Aorta (tissue), 5 donors: Measurements from ENCODE around the gene MCOLN2. TPM values are rescaled to one million over a fixed set of nuclear protein-coding genes. Genes with fewer than 3 reads are reported as not detected.

Source experiments
- ATAC-seq: fragments of 200-7000 bp; cut with Tn5 transposase; one replicate; pipeline ENCODE4 v1.9.1; 2022; ENCODE audit warnings: moderate library complexity; ENCODE audit not compliant: low FRiP score
- DNase-seq, 2 donors: peaks; one replicate each; pipeline ENCODE4 v3.0.0-alpha.2; 2020
- H3K27ac ChIP-seq, 2 donors: one replicate each; pipeline ENCODE4 v1.5.1; 2013; ENCODE audit warnings: low read length in 2 of 2, mild to moderate bottlenecking in 2 of 2, moderate library complexity in 2 of 2, control low read depth in 1 of 2, inconsistent platforms in 1 of 2, low read depth in 1 of 2
- H3K27me3 ChIP-seq, 2 donors: one replicate each; pipeline ENCODE4 v1.6.1; 2013; ENCODE audit warnings: control low read depth in 1 of 2, low read length in 1 of 2, mild to moderate bottlenecking in 1 of 2, moderate library complexity in 1 of 2; ENCODE audit not compliant: insufficient read depth in 2 of 2, control insufficient read depth in 1 of 2
- H3K36me3 ChIP-seq, 2 donors: one replicate each; pipeline ENCODE4 v1.6.1; 2013; ENCODE audit warnings: control low read depth in 1 of 2, low read length in 1 of 2, mild to moderate bottlenecking in 1 of 2; ENCODE audit not compliant: insufficient read depth in 2 of 2, control insufficient read depth in 1 of 2
- H3K4me1 ChIP-seq, 2 donors: one replicate each; pipeline ENCODE4 v1.6.1; 2013; ENCODE audit warnings: low read length in 2 of 2, control low read depth in 1 of 2, mild to moderate bottlenecking in 1 of 2, moderate library complexity in 1 of 2; ENCODE audit not compliant: insufficient read depth in 2 of 2, control insufficient read depth in 1 of 2
- H3K4me3 ChIP-seq, 2 donors: one replicate each; pipeline ENCODE4 v1.5.1; 2013; ENCODE audit warnings: low read length in 2 of 2, control low read depth in 1 of 2, mild to moderate bottlenecking in 1 of 2
- H3K9me3 ChIP-seq: one replicate; pipeline ENCODE4 v1.6.1; 2013; ENCODE audit warnings: mild to moderate bottlenecking, low read length; ENCODE audit not compliant: control insufficient read depth
- WGBS, 2 donors: extraction: QIAGEN DNeasy Blood & Tissue Kit; methylation state at CpG; one replicate each; pipeline ENCODE4 v1.1.7; 2013; 5-methylcytosine and 5-hydroxymethylcytosine counted together
- intact Hi-C, 2 donors: fragments of 100-400 bp; cut with DNase I; formaldehyde crosslinking; loops; one replicate each; pipeline versions ENCODE4 v1.14.2 to v1.15.0; 2022
- polyA plus RNA-seq, 2 donors: library from polyadenylated mRNA; stranded (reverse); fragments of 200-250 nt; gene quantifications; one replicate each; pipeline ENCODE4 v1.2.3, GENCODE V29; 2013
- total RNA-seq, 2 donors: library from RNA; stranded (reverse); fragmentation: NEBNext Ultra II Directional; extraction: Animal tissue kit (Norgen Biotek cat#: 25700); gene quantifications; one replicate each; pipeline ENCODE4 v1.2.1, GENCODE V29; 2021
- donor health status: healthy with polysubstance abuse.
- donor health status: Bipolar disorder and iron deficiency.
- donor health status: DM: no; HTN: no; CAD: no.
- donor health status: DM: no; HTN: no; CAD: no.
- donor health status: DM: yes; HTN: yes; CAD: no.

Gene MCOLN2
- total and polyA plus RNA-seq, 4 donors: 1.0 to 3.9 (median 2.2) TPM

GRCh38 chr1:84929581-84929980 is 67.3 kb downstream of the MCOLN2 start:
- no peak for DNase-seq
- Histone ChIP-seq H3K27me3 (no peaks in the 10 kb centered on the region), H3K27ac (no peak overlapping the region), H3K9me3 (no peaks in the 10 kb centered on the region), H3K36me3 (no peaks in the 10 kb centered on the region), H3K4me3 (no peak overlapping the region), H3K4me1 (no peaks in the 10 kb centered on the region)
- intact Hi-C loops: no loop called here
- ATAC-seq: no peak
- 72 to 80% methylated on average over 1 of the region's 1 CpG for WGBS, 2 donors

DNA sequence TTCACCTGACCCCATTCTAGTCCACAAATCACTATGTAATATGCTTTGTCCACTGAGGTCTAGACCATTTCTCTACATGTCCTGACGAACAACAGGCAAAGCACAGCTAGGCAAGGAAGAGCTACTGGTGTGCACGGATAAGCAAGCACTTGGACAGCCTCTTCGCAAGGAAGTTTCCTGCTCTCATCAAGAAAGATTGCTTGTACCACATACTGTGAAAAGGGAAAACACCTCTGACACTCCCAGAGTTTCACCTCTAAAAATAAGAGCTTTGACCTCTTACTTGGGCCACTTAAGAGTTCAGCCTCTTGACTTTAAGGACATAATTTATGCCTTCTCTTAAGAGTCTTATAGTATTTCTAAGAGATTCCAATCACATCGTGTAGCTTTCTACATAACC is 67.9 kb downstream of the MCOLN2 start:
- Histone ChIP-seq H3K4me3 (no peak overlapping the region), H3K4me1 (no peaks in the 10 kb centered on the region), H3K36me3 (no peaks in the 10 kb centered on the region), H3K9me3 (no peaks in the 10 kb centered on the region), H3K27ac (no peak overlapping the region), H3K27me3 (no peaks in the 10 kb centered on the region)
- no peak for DNase-seq
- WGBS, 2 donors: 67 to 74% methylated on average over 4 of the region's 4 CpGs
- ATAC-seq: no peak
- intact Hi-C loops: no loop called here

DNA sequence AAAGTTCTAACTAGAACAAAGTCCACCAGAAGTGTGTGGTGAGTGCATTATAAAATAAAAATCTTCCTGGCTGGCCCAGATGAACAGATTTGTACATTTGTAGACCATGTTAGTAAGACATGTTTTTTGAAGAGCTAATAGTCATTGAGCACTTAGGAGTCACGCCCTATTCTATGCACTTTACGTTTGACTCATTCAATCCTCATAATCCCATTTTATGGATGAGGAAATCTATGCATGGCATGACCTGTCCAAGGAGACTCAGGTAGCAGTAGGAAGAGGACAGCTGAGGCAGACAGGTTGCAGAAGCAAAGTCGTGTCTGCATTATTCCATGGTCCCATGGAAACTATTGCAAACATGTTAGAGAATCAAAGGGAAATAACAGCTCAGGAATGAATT is 73.6 kb downstream of the MCOLN2 start:
- H3K27ac ChIP-seq: no peak overlapping the region
- no peaks in the 10 kb centered on the region for H3K27me3 ChIP-seq
- no peak overlapping the region for H3K4me3 ChIP-seq
- no peaks in the 10 kb centered on the region for H3K4me1 ChIP-seq
- intact Hi-C loops: no loop called here
- H3K36me3 ChIP-seq: no peaks in the 10 kb centered on the region
- WGBS, 2 donors: 84 to 89% methylated on average over 3 of the region's 3 CpGs
- DNase-seq (no peak), ATAC-seq (no peak)
- no peaks in the 10 kb centered on the region for H3K9me3 ChIP-seq

DNA sequence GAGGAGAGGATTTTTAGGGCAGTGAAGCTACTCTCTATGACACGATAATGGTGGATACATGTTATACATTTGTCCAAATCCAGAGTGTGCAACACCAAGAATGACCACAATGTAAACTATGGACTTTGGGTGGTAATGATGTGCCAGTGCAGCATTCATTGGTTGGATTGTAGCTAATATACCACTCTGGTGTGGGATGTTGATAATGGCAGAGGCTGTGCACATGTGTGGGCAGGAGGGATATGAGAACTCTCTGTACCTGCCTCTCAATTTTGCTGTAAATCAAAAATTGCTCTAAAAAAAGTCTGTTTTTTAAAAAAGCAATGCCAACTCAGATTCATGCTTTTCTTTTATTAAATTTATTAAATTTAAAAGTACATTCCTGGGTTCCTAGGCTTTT is 76.8 kb downstream of the MCOLN2 start:
- ATAC-seq (no peak), DNase-seq (no peak)
- no peaks in the 10 kb centered on the region for H3K27me3 ChIP-seq
- H3K27ac ChIP-seq: no peak overlapping the region
- no peaks in the 10 kb centered on the region for H3K36me3 ChIP-seq
- intact Hi-C loops: no loop called here
- WGBS, 2 donors: 96 to 97% methylated on average over 1 of the region's 1 CpG
- H3K4me1 ChIP-seq: no peaks in the 10 kb centered on the region
- H3K9me3 ChIP-seq: no peaks in the 10 kb centered on the region
- no peak overlapping the region for H3K4me3 ChIP-seq

GRCh38 chr1:84919461-84919970 is 77.4 kb downstream of the MCOLN2 start:
- Histone ChIP-seq H3K4me1 (no peaks in the 10 kb centered on the region), H3K4me3 (no peak overlapping the region), H3K36me3 (no peaks in the 10 kb centered on the region), H3K27ac (no peak overlapping the region), H3K9me3 (no peaks in the 10 kb centered on the region), H3K27me3 (no peaks in the 10 kb centered on the region)
- no peak for ATAC-seq
- intact Hi-C loops: no loop called here
- no peak for DNase-seq
- 54 to 56% methylated on average over 4 of the region's 4 CpGs for WGBS, 2 donors

DNA sequence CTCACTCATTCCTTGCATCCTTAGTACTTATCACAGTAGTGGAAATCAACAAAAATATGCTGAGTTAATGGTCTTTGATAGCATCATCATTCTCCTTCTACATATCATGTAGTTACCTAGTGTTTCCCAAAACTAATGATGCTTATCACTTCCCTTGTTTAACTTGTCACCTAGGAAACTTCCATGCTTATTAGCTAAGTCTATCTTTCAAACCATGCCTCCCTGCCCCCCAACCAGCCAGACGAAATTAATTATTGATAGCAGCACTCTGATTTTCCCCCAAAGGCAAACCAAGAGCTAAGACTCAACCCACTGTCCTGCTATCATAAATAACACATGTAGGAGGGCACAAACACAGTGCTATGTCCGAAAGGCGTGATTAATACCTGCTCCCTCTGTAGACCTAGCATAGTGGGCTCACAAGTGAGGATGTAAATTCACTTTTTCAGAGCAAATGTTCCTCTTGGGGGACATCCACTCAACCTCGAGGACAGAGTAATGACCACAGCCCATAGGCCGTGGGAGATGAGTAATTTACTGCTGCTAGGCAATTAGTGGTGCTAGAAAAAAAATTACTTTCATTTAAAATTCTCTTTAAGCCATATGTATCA is 78.1 kb downstream of the MCOLN2 start:
- Histone ChIP-seq H3K27ac (no peak overlapping the region), H3K4me1 (no peaks in the 10 kb centered on the region), H3K9me3 (no peaks in the 10 kb centered on the region), H3K36me3 (no peaks in the 10 kb centered on the region), H3K4me3 (no peak overlapping the region), H3K27me3 (no peaks in the 10 kb centered on the region)
- DNase-seq (no peak), ATAC-seq (no peak)
- intact Hi-C loops: no loop called here
- WGBS, 2 donors: 52 to 68% methylated on average over 5 of the region's 5 CpGs

GRCh38 chr1:84916897-84917296 is 80.0 kb downstream of the MCOLN2 start:
- ATAC-seq (no peak), DNase-seq (no peak)
- Histone ChIP-seq H3K27me3 (no peaks in the 10 kb centered on the region), H3K36me3 (no peaks in the 10 kb centered on the region), H3K4me3 (no peak overlapping the region), H3K9me3 (no peaks in the 10 kb centered on the region), H3K27ac (no peak overlapping the region), H3K4me1 (no peaks in the 10 kb centered on the region)
- intact Hi-C loops: no loop called here
- 53 to 57% methylated on average over 4 of the region's 4 CpGs for WGBS, 2 donors

GRCh38 chr1:84913555-84913892 is 83.4 kb downstream of the MCOLN2 start:
- Histone ChIP-seq H3K4me3 (no peak overlapping the region), H3K4me1 (no peaks in the 10 kb centered on the region), H3K27me3 (no peaks in the 10 kb centered on the region), H3K36me3 (no peaks in the 10 kb centered on the region), H3K27ac (no peak overlapping the region), H3K9me3 (no peaks in the 10 kb centered on the region)
- no peak for DNase-seq
- WGBS, 2 donors: 51 to 54% methylated on average over 4 of the region's 4 CpGs
- no peak for ATAC-seq
- intact Hi-C loops: no loop called here

- Histone ChIP-seq H3K27me3 (no peaks in the 10 kb centered on the region), H3K4me1 (no peaks in the 10 kb centered on the region), H3K4me3 (no peak overlapping the region), H3K9me3 (no peaks in the 10 kb centered on the region), H3K27ac (no peak overlapping the region), H3K36me3 (no peaks in the 10 kb centered on the region)
- DNase-seq (no peak), ATAC-seq (no peak)
- intact Hi-C loops: no loop called here
- WGBS, 2 donors: 77 to 80% methylated on average over 3 of the region's 3 CpGs
Observed at GRCh38 chr1:84912726-84913554, 84.0 kb downstream of the MCOLN2 start.
